ENCODE results near the gene IKBKG.

GRCh38 chrX:154539077-154539476 lies 8.3 kb upstream of the IKBKG start:
- TF ChIP-seq POLR2A (IDR thresholded peaks at IDR 0.05) (no peak), CTCF (IDR thresholded peaks at IDR 0.05) (no peak), EP300 (IDR thresholded peaks at IDR 0.05) (no peak)
